ENCODE measurements around the gene SUPT3H. TPM values are rescaled to one million over a fixed set of nuclear protein-coding genes. Genes with fewer than 3 reads are reported as not detected.

Gene SUPT3H
- total and polyA plus RNA-seq, 2 of the 13 experiments (the other 11 are each of a cell fraction or from before 2014, with no cell fraction given), result 11.9 to 36.1 TPM

GRCh38 chr6:45377554-45378333, at the start of gene SUPT3H (continued):
- TF ChIP-seq NFIB (CRISPR knock-in tag; IDR thresholded peaks at IDR 0.05; ENCODE audit: borderline replicate concordance) (no peak), ZNF329 (CRISPR knock-in tag; IDR thresholded peaks at IDR 0.05; ENCODE audit: low read depth) (no peak), ZKSCAN1 (IDR thresholded peaks at IDR 0.05; ENCODE audit: low read length) (no peak), AKAP8 (CRISPR knock-in tag; IDR thresholded peaks at IDR 0.05) (peak; percentile 78; the same call in 1 of the 2 replicates), ARHGAP35 (CRISPR knock-in tag; IDR thresholded peaks at IDR 0.05; ENCODE audit: borderline replicate concordance) (peak; percentile 66; the same call in 1 of the 2 replicates), ZNF512 (CRISPR knock-in tag; IDR thresholded peaks at IDR 0.05) (peak; percentile 83; the same call in 1 of the 2 replicates), ZBTB40 (IDR thresholded peaks at IDR 0.05) (no peak), ZBTB40 (CRISPR knock-in tag; IDR thresholded peaks at IDR 0.05) (peak; percentile 79), CC2D1A (CRISPR knock-in tag; IDR thresholded peaks at IDR 0.05) (0 out of 2 replicates have a peak, but pooled peaks have one; percentile 16), NCOR1 (IDR thresholded peaks at IDR 0.05; ENCODE audit: borderline replicate concordance, low read length) (no peak; the same call in 1 of the 2 replicates), NBN (conservative IDR thresholded peaks at IDR 0.05) (no peak)
- TF ChIP-seq, protein P1, sequence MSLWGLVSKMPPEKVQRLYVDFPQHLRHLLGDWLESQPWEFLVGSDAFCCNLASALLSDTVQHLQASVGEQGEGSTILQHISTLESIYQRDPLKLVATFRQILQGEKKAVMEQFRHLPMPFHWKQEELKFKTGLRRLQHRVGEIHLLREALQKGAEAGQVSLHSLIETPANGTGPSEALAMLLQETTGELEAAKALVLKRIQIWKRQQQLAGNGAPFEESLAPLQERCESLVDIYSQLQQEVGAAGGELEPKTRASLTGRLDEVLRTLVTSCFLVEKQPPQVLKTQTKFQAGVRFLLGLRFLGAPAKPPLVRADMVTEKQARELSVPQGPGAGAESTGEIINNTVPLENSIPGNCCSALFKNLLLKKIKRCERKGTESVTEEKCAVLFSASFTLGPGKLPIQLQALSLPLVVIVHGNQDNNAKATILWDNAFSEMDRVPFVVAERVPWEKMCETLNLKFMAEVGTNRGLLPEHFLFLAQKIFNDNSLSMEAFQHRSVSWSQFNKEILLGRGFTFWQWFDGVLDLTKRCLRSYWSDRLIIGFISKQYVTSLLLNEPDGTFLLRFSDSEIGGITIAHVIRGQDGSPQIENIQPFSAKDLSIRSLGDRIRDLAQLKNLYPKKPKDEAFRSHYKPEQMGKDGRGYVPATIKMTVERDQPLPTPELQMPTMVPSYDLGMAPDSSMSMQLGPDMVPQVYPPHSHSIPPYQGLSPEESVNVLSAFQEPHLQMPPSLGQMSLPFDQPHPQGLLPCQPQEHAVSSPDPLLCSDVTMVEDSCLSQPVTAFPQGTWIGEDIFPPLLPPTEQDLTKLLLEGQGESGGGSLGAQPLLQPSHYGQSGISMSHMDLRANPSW (CRISPR knock-in tag; IDR thresholded peaks at IDR 0.05; ENCODE audit: borderline replicate concordance), result no peak
- TF ChIP-seq, protein P2, sequence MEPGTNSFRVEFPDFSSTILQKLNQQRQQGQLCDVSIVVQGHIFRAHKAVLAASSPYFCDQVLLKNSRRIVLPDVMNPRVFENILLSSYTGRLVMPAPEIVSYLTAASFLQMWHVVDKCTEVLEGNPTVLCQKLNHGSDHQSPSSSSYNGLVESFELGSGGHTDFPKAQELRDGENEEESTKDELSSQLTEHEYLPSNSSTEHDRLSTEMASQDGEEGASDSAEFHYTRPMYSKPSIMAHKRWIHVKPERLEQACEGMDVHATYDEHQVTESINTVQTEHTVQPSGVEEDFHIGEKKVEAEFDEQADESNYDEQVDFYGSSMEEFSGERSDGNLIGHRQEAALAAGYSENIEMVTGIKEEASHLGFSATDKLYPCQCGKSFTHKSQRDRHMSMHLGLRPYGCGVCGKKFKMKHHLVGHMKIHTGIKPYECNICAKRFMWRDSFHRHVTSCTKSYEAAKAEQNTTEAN (CRISPR knock-in tag; conservative IDR thresholded peaks at IDR 0.05), result peak; percentile 69; the same call in 1 of the 2 replicates

Data from HepG2 (cell line).